OCI-LY1 (cell line): ENCODE data around the gene ZNF385C.
A peak's percentile ranks its signal among the peaks of the same experiment; 100 is the strongest.

Experiments used
- H2AFZ ChIP-seq: fragments of 200-600 bp; sonication (generic), shearing (Covaris generic); 2 replicates; pipeline ENCODE4 v1.6.0; 2014; ENCODE audit warnings: antibody characterized with exemption, mild to moderate bottlenecking, low read length
- H3F3A ChIP-seq: fragments of 200-600 bp; sonication (generic), shearing (Covaris generic); 2 replicates; pipeline ENCODE4 v1.6.0; 2014; ENCODE audit warnings: mild to moderate bottlenecking, antibody characterized with exemption, low read length, moderate library complexity; ENCODE audit not compliant: insufficient read depth
- H3K27ac ChIP-seq: fragments of 200-600 bp; sonication (generic); 2 replicates; pipeline ENCODE4 v1.5.1; 2014; ENCODE audit warnings: low read length, mixed run types, mild to moderate bottlenecking, low read depth; ENCODE audit not compliant: poor library complexity, severe bottlenecking
- H3K27me3 ChIP-seq: fragments of 200-600 bp; sonication (generic); 2 replicates; pipeline ENCODE4 v1.6.0; 2014; ENCODE audit warnings: antibody characterized with exemption, mild to moderate bottlenecking, low read length, moderate library complexity; ENCODE audit not compliant: insufficient read depth
- H3K36me3 ChIP-seq: fragments of 200-600 bp; sonication (generic); 2 replicates; pipeline ENCODE4 v1.6.1; 2014; ENCODE audit warnings: mild to moderate bottlenecking, antibody characterized with exemption, low read length, moderate library complexity, mixed read lengths; ENCODE audit not compliant: insufficient read depth
- H3K4me1 ChIP-seq: fragments of 200-600 bp; sonication (generic); 2 replicates; pipeline ENCODE4 v1.5.1; 2014; ENCODE audit warnings: mild to moderate bottlenecking, low read length, moderate library complexity; ENCODE audit not compliant: insufficient read depth, severe bottlenecking
- H3K4me2 ChIP-seq: fragments of 200-600 bp; sonication (generic), shearing (Covaris generic); 2 replicates; pipeline ENCODE4 v1.6.1; 2014; ENCODE audit warnings: low read length
- H3K4me3 ChIP-seq: fragments of 200-600 bp; sonication (generic); 2 replicates; pipeline ENCODE4 v1.5.1; 2014; ENCODE audit warnings: low read length, low read depth, mild to moderate bottlenecking, mixed read lengths; ENCODE audit not compliant: poor library complexity, severe bottlenecking
- H3K79me2 ChIP-seq: fragments of 200-600 bp; shearing (Covaris generic); 2 replicates; pipeline ENCODE4 v1.6.1; 2016; ENCODE audit warnings: mixed run types, low read length, mixed read lengths; ENCODE audit not compliant: insufficient read depth
- H3K9ac ChIP-seq: fragments of 200-600 bp; sonication (generic), shearing (Covaris generic); 2 replicates; pipeline ENCODE4 v1.6.1; 2014; ENCODE audit warnings: mild to moderate bottlenecking, low read length, mixed read lengths
- H3K9me2 ChIP-seq: fragments of 200-600 bp; sonication (generic), shearing (Covaris generic); 2 replicates; pipeline ENCODE4 v1.6.1; 2014; ENCODE audit warnings: low read depth, mild to moderate bottlenecking, low read length, mixed read lengths
- H3K9me3 ChIP-seq: fragments of 200-600 bp; shearing (Covaris generic); 2 replicates; pipeline ENCODE4 v1.6.1; 2014; ENCODE audit warnings: low read length, mixed read lengths
- H4K20me1 ChIP-seq: fragments of 200-600 bp; sonication (generic), shearing (Covaris generic); 2 replicates; pipeline ENCODE4 v1.6.0; 2016; ENCODE audit warnings: mild to moderate bottlenecking, low read length; ENCODE audit not compliant: insufficient read depth
- CTCF ChIP-seq: fragments of 200-600 bp; sonication (generic), shearing (Covaris generic); IDR thresholded peaks from 2 replicates; pipeline ENCODE4 v1.5.1; 2017; ENCODE audit warnings: mild to moderate bottlenecking, antibody characterized with exemption, low read length, moderate library complexity, mixed read lengths
- EZH2 ChIP-seq: fragments of 200-600 bp; sonication (generic), shearing (Covaris generic); IDR thresholded peaks from 2 replicates; pipeline ENCODE4 v1.8.0; 2017; ENCODE audit warnings: borderline replicate concordance, mixed run types, mild to moderate bottlenecking, antibody characterized with exemption, low read length, moderate library complexity, mixed read lengths

The ZNF385C gene

GRCh38 chr17:42101513-42102292 lies 3.4 kb upstream of the ZNF385C start:
- TF ChIP-seq EZH2 (no peak), CTCF (peak; percentile 95)
- Histone ChIP-seq H3K4me2 (no peak overlapping the region), H3K36me3 (no peaks in the 10 kb centered on the region; the same call in 1 of the 2 replicates), H3K4me1 (peaks cover 10% of the 10 kb centered on the region), H3K4me3 (no peak overlapping the region), H3K9me2 (no peaks in the 10 kb centered on the region), H3K9me3 (no peaks in the 10 kb centered on the region), H3K9ac (no peak overlapping the region), H3K79me2 (no peaks in the 10 kb centered on the region), H3F3A (no peaks in the 10 kb centered on the region), H2AFZ (no peak overlapping the region), H3K27ac (no peak overlapping the region), H3K27me3 (no peaks in the 10 kb centered on the region; the same call in 1 of the 2 replicates), H4K20me1 (no peaks in the 10 kb centered on the region)

GRCh38 chr17:42098730-42099399 lies 592 bp upstream of the ZNF385C start:
- H3K9me2 ChIP-seq: no peaks in the 10 kb centered on the region
- H3K27ac ChIP-seq: no peak overlapping the region
- H3F3A ChIP-seq: no peaks in the 10 kb centered on the region
- peaks cover 10% of the 10 kb centered on the region for H3K4me1 ChIP-seq
- no peaks in the 10 kb centered on the region for H3K36me3 ChIP-seq
- no peak overlapping the region for H2AFZ ChIP-seq
- no peaks in the 10 kb centered on the region for H3K9me3 ChIP-seq
- no peak overlapping the region for H3K4me3 ChIP-seq
- no peaks in the 10 kb centered on the region for H4K20me1 ChIP-seq
- no peaks in the 10 kb centered on the region; the same call in 1 of the 2 replicates for H3K27me3 ChIP-seq
- H3K79me2 ChIP-seq: no peaks in the 10 kb centered on the region
- no peak for TF ChIP-seq CTCF
- no peak overlapping the region for H3K4me2 ChIP-seq
- no peak overlapping the region for H3K9ac ChIP-seq

- H3K36me3 ChIP-seq: no peaks in the 10 kb centered on the region
- no peak overlapping the region for H3K9ac ChIP-seq
- TF ChIP-seq EZH2 (no peak), CTCF (peak; percentile 19; the same call in 1 of the 2 replicates)
- H4K20me1 ChIP-seq: no peaks in the 10 kb centered on the region
- H3F3A ChIP-seq: no peaks in the 10 kb centered on the region
- no peaks in the 10 kb centered on the region; the same call in 1 of the 2 replicates for H3K27me3 ChIP-seq
- no peak overlapping the region for H2AFZ ChIP-seq
- no peaks in the 10 kb centered on the region for H3K9me3 ChIP-seq
- peaks cover 10% of the 10 kb centered on the region for H3K4me1 ChIP-seq
- H3K79me2 ChIP-seq: no peaks in the 10 kb centered on the region
- no peak overlapping the region for H3K4me2 ChIP-seq
- no peak overlapping the region for H3K4me3 ChIP-seq
- no peaks in the 10 kb centered on the region for H3K9me2 ChIP-seq
- H3K27ac ChIP-seq: no peak overlapping the region
Observed at GRCh38 chr17:42096360-42097111, 1.7 kb downstream of the ZNF385C start.
